Mesenteric fat pad (tissue), 1 donor: ENCODE results near the gene NAV1. TPM values are rescaled to one million over a fixed set of nuclear protein-coding genes. Genes with fewer than 3 reads are reported as not detected.
A peak's percentile ranks its signal among the peaks of the same experiment; 100 is the strongest.
"Not testable (repeated sequence)": the region's sequence is repeated elsewhere in the genome, so short reads cannot be mapped to it uniquely, and the experiment has no call there.

Experiments
- DNase-seq: peaks from one replicate; pipeline ENCODE4 v3.0.0-alpha.2; 2020; ENCODE audit warnings: low spot score
- total RNA-seq: library from RNA; stranded (reverse); fragmentation: NEBNext Ultra II Directional; extraction: Animal tissue kit (Norgen Biotek cat#: 25700); gene quantifications from one replicate; pipeline ENCODE4 v1.2.1, GENCODE V29; 2021
- donor health status: DM: yes; HTN: yes; CAD: no.

Gene NAV1
- total RNA-seq, 1 donor from 2014 or later, result 133 TPM

GRCh38 chr1:201543871-201544642 is 5.1 kb downstream of the NAV1 start:
- DNase-seq, result no peak

GRCh38 chr1:201544710-201545109 is 5.8 kb downstream of the NAV1 start:
- DNase-seq, result no peak

GRCh38 chr1:201545851-201546492 is 7.0 kb downstream of the NAV1 start:
- no peak for DNase-seq

GRCh38 chr1:201549522-201549921 is 10.6 kb downstream of the NAV1 start:
- DNase-seq, result not testable (repeated sequence)

- no peak for DNase-seq
Observed at GRCh38 chr1:201551096-201551495, 12.2 kb downstream of the NAV1 start.

- no peak for DNase-seq
Observed at GRCh38 chr1:201551877-201552731, 13.2 kb downstream of the NAV1 start.

GRCh38 chr1:201552941-201553351 is 14.0 kb downstream of the NAV1 start:
- no peak for DNase-seq

GRCh38 chr1:201553496-201554189 is 14.7 kb downstream of the NAV1 start:
- DNase-seq, result no peak

GRCh38 chr1:201554190-201554600 is 15.3 kb downstream of the NAV1 start:
- no peak for DNase-seq

GRCh38 chr1:201554789-201555592 is 16.1 kb downstream of the NAV1 start:
- DNase-seq, result no peak

GRCh38 chr1:201555593-201555945 is 16.6 kb downstream of the NAV1 start:
- DNase-seq, result no peak

GRCh38 chr1:201556841-201557571 is 18.1 kb downstream of the NAV1 start:
- no peak for DNase-seq

- no peak for DNase-seq
Observed at GRCh38 chr1:201557572-201557958, 18.6 kb downstream of the NAV1 start.

- DNase-seq, result peak; percentile 93
Observed at GRCh38 chr1:201559679-201560162, 20.8 kb downstream of the NAV1 start.

- DNase-seq, result no peak
Observed at GRCh38 chr1:201560328-201561194, 21.6 kb downstream of the NAV1 start.

- DNase-seq, result no peak
Observed at GRCh38 chr1:201561195-201561564, 22.3 kb downstream of the NAV1 start.

GRCh38 chr1:201561601-201562000 is 22.7 kb downstream of the NAV1 start:
- no peak for DNase-seq

GRCh38 chr1:201562257-201562656 is 23.3 kb downstream of the NAV1 start:
- no peak for DNase-seq
